ENCODE data around the gene BMPR1B. TPM values are rescaled to one million over a fixed set of nuclear protein-coding genes. Genes with fewer than 3 reads are reported as not detected.
"Not testable (repeated sequence)": the region's sequence is repeated elsewhere in the genome, so short reads cannot be mapped to it uniquely, and the experiment has no call there.

BMPR1B gene
- total and polyA plus RNA-seq, 2 of the 8 experiments (the other 6 are each of a cell fraction or from before 2014, with no cell fraction given), result 0.14 to 1.1 TPM

DNA sequence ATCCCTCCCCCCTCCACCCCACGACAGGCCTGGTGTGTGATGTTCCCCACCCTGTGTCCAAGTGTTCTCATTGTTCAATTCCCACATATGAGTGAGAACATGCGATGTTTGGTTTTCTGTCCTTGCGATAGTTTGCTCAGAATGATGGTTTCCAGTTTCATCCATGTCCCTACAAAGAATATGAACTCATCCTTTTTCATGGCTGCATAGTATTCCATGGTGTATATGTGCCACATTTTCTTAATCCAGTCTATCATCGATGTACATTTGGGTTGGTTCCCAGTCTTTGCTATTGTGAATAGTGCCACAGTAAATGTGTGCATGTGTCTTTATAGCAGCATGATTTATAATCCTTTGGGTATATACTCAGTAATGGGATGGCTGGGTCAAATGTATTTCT lies 376.3 kb downstream of the BMPR1B start:
- FAIRE-seq; H3K79me1 ChIP-seq (ENCODE audit: low read depth, low read length); H2BK120ac ChIP-seq (replicated peaks; ENCODE audit: low read depth, low read length); H3K79me2 ChIP-seq (ENCODE audit: control insufficient read depth in 1 of 2, insufficient read depth in 2 of 2, low read length in 2 of 2); POLR2A ChIA-PET (ENCODE audit: partially characterized antibody); H3K23ac ChIP-seq (ENCODE audit: insufficient read length); H2AFZ ChIP-seq (ENCODE audit: low read length); H3K4me3 ChIP-seq (ENCODE audit: extremely low read depth in 1 of 4, insufficient read depth in 2 of 4, low read depth in 3 of 4, low read length in 4 of 4); H3K36me3 ChIP-seq (ENCODE audit: control insufficient read depth in 2 of 4, insufficient read depth in 4 of 4, low read length in 3 of 4); H3K9ac ChIP-seq (replicated peaks in 1 of 4; ENCODE audit: extremely low read depth in 1 of 4, low read depth in 3 of 4, low read length in 3 of 4); H3K56ac ChIP-seq (replicated peaks; ENCODE audit: insufficient read length, low read depth, low read length); H3K27me3 ChIP-seq (replicated peaks in 1 of 4; ENCODE audit: control insufficient read depth in 3 of 4, extremely low read depth in 1 of 4, insufficient read depth in 3 of 4, low read length in 3 of 4); H3K14ac ChIP-seq (ENCODE audit: insufficient read length); H4K20me1 ChIP-seq (replicated peaks in 1 of 2; ENCODE audit: control insufficient read depth in 1 of 2, insufficient read depth in 2 of 2, low read length in 2 of 2); H2BK12ac ChIP-seq (ENCODE audit: low read depth, low read length); H3K9me3 ChIP-seq (ENCODE audit: insufficient read depth in 2 of 2, low read depth in 1 of 2, low read length in 1 of 2); H4K91ac ChIP-seq (replicated peaks; ENCODE audit: insufficient read length, low read length); H2BK15ac ChIP-seq (ENCODE audit: low read length); H3K23me2 ChIP-seq (ENCODE audit: low read depth, low read length); H3K27ac ChIP-seq (ENCODE audit: low read depth, low read length); H2BK5ac ChIP-seq (ENCODE audit: low read depth, low read length); H4K8ac ChIP-seq (ENCODE audit: extremely low read depth, insufficient read depth, low read length); H3K4me2 ChIP-seq (ENCODE audit: insufficient read depth in 1 of 2, low read depth in 2 of 2, low read length in 2 of 2); DNase-seq (ENCODE audit: low read depth in 1 of 2, low spot score in 2 of 2); CTCF ChIA-PET (ENCODE audit: partially characterized antibody); H2AK5ac ChIP-seq (ENCODE audit: low read depth, low read length); H4K5ac ChIP-seq (ENCODE audit: insufficient read length, low read depth, low read length); H3K4ac ChIP-seq (replicated peaks; ENCODE audit: insufficient read length, low read depth, low read length); H3K4me1 ChIP-seq (replicated peaks in 1 of 4; ENCODE audit: control insufficient read depth in 3 of 4, insufficient read depth in 4 of 4, low read length in 3 of 4); H2BK20ac ChIP-seq (ENCODE audit: low read length); H3K18ac ChIP-seq (ENCODE audit: extremely low read depth, low read length): not testable (repeated sequence)
- 93% methylated on average over 4 of the region's 4 CpGs; no CpG with 5 or more reads in 1 of the 2 experiments for WGBS, 2 experiments (ENCODE audit: extremely low coverage in 1 of 2, insufficient coverage in 1 of 2, insufficient read length in 1 of 2, insufficient replicate concordance in 2 of 2, low coverage in 1 of 2, low lambda C conversion rate in 2 of 2, missing lambda C conversion rate in 1 of 2)

DNA sequence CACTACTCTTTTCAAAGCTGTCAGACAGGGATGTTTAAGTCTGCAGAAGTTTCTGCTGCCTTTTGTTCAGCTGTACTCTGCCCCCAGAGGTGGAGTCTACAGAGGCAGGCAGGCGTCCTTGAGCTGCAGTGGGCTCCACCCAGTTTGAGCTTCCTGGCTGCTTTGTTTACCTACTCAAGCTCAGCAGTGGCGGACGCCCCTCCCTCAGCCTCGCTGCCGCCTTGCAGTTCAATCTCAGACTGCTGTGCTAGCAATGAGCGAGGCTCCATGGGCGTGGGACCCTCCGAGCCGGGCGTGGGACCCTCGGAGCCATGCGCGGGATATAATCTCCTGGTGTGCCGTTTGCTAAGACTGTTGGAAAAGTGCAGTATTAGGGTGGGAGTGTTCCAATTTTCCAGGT lies 381.7 kb downstream of the BMPR1B start:
- H2BK120ac ChIP-seq (replicated peaks; ENCODE audit: low read depth, low read length); H3K4ac ChIP-seq (replicated peaks; ENCODE audit: insufficient read length, low read depth, low read length); H2BK15ac ChIP-seq (ENCODE audit: low read length); H3K79me1 ChIP-seq (ENCODE audit: low read depth, low read length); H3K23ac ChIP-seq (ENCODE audit: insufficient read length); H2AK5ac ChIP-seq (ENCODE audit: low read depth, low read length); H3K4me2 ChIP-seq (ENCODE audit: insufficient read depth in 1 of 2, low read depth in 2 of 2, low read length in 2 of 2); H2BK12ac ChIP-seq (ENCODE audit: low read depth, low read length); H3K27ac ChIP-seq (ENCODE audit: low read depth, low read length); H2AFZ ChIP-seq (ENCODE audit: low read length); H3K56ac ChIP-seq (replicated peaks; ENCODE audit: insufficient read length, low read depth, low read length); FAIRE-seq; POLR2A ChIA-PET (ENCODE audit: partially characterized antibody); DNase-seq (ENCODE audit: low read depth in 1 of 2, low spot score in 2 of 2); H3K18ac ChIP-seq (ENCODE audit: extremely low read depth, low read length); H2BK5ac ChIP-seq (ENCODE audit: low read depth, low read length); H3K36me3 ChIP-seq (ENCODE audit: control insufficient read depth in 2 of 4, insufficient read depth in 4 of 4, low read length in 3 of 4); H2BK20ac ChIP-seq (ENCODE audit: low read length); H3K23me2 ChIP-seq (ENCODE audit: low read depth, low read length); H3K14ac ChIP-seq (ENCODE audit: insufficient read length); H4K8ac ChIP-seq (ENCODE audit: extremely low read depth, insufficient read depth, low read length); H3K4me3 ChIP-seq (ENCODE audit: extremely low read depth in 1 of 4, insufficient read depth in 2 of 4, low read depth in 3 of 4, low read length in 4 of 4); H3K27me3 ChIP-seq (replicated peaks in 1 of 4; ENCODE audit: control insufficient read depth in 3 of 4, extremely low read depth in 1 of 4, insufficient read depth in 3 of 4, low read length in 3 of 4); H3K79me2 ChIP-seq (ENCODE audit: control insufficient read depth in 1 of 2, insufficient read depth in 2 of 2, low read length in 2 of 2); H3K4me1 ChIP-seq (replicated peaks in 1 of 4; ENCODE audit: control insufficient read depth in 3 of 4, insufficient read depth in 4 of 4, low read length in 3 of 4); H4K20me1 ChIP-seq (replicated peaks in 1 of 2; ENCODE audit: control insufficient read depth in 1 of 2, insufficient read depth in 2 of 2, low read length in 2 of 2); H4K5ac ChIP-seq (ENCODE audit: insufficient read length, low read depth, low read length); H4K91ac ChIP-seq (replicated peaks; ENCODE audit: insufficient read length, low read length); H3K9ac ChIP-seq (replicated peaks in 1 of 4; ENCODE audit: extremely low read depth in 1 of 4, low read depth in 3 of 4, low read length in 3 of 4): not testable (repeated sequence)
- 96% methylated on average over 14 of the region's 14 CpGs; no CpG with 5 or more reads in 1 of the 2 experiments for WGBS, 2 experiments (ENCODE audit: extremely low coverage in 1 of 2, insufficient coverage in 1 of 2, insufficient read length in 1 of 2, insufficient replicate concordance in 2 of 2, low coverage in 1 of 2, low lambda C conversion rate in 2 of 2, missing lambda C conversion rate in 1 of 2)
- CTCF ChIA-PET (ENCODE audit: partially characterized antibody), result interaction anchor here (1.7 kb wide), 1 partner anchor 17 kb away, joined by 4 read pairs; no protein-coding TSS in a partner anchor
- peaks cover 14 to 18% of the 10 kb centered on the region in 2 experiments; a peak in 3 of 4 replicates for H3K9me3 ChIP-seq (ENCODE audit: insufficient read depth in 2 of 2, low read depth in 1 of 2, low read length in 1 of 2)

All from H1 (cell line).